HL-60 (cell line): ENCODE results near the gene SAC3D1.

Source experiments
- CTCF ChIP-seq: IDR thresholded peaks from one replicate; pipeline ENCODE4 v1.5.1; 2011; ENCODE audit warnings: low read length, control low read depth, inconsistent platforms; ENCODE audit not compliant: insufficient read depth
- POLR2AphosphoS5 ChIP-seq: IDR thresholded peaks from 2 replicates; pipeline ENCODE4 v1.6.1; 2012; ENCODE audit warnings: low read depth
- TF ChIP-seq, protein P1 (sequence below): IDR thresholded peaks from 2 replicates; pipeline ENCODE4 v1.6.1; 2012; ENCODE audit warnings: low read depth; ENCODE audit not compliant: insufficient replicate concordance

- TF ChIP-seq CTCF = no peak
- no peak for TF ChIP-seq POLR2AphosphoS5
- TF ChIP-seq, protein P1, sequence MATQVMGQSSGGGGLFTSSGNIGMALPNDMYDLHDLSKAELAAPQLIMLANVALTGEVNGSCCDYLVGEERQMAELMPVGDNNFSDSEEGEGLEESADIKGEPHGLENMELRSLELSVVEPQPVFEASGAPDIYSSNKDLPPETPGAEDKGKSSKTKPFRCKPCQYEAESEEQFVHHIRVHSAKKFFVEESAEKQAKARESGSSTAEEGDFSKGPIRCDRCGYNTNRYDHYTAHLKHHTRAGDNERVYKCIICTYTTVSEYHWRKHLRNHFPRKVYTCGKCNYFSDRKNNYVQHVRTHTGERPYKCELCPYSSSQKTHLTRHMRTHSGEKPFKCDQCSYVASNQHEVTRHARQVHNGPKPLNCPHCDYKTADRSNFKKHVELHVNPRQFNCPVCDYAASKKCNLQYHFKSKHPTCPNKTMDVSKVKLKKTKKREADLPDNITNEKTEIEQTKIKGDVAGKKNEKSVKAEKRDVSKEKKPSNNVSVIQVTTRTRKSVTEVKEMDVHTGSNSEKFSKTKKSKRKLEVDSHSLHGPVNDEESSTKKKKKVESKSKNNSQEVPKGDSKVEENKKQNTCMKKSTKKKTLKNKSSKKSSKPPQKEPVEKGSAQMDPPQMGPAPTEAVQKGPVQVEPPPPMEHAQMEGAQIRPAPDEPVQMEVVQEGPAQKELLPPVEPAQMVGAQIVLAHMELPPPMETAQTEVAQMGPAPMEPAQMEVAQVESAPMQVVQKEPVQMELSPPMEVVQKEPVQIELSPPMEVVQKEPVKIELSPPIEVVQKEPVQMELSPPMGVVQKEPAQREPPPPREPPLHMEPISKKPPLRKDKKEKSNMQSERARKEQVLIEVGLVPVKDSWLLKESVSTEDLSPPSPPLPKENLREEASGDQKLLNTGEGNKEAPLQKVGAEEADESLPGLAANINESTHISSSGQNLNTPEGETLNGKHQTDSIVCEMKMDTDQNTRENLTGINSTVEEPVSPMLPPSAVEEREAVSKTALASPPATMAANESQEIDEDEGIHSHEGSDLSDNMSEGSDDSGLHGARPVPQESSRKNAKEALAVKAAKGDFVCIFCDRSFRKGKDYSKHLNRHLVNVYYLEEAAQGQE = no peak
These were observed 42.1 kb upstream of the SAC3D1 start for GRCh38 chr11:64998690-64999431.
